HCT116 (cell line): ENCODE measurements around the gene AKT3. TPM values are rescaled to one million over a fixed set of nuclear protein-coding genes. Genes with fewer than 3 reads are reported as not detected.

Experiments
- ATAC-seq: fragments of 200-7000 bp; cut with Tn5 transposase; 2 replicates; pipeline ENCODE4 v1.9.1; 2020; ENCODE audit warnings: mild to moderate bottlenecking, moderate library complexity
- BruUV-seq: library from RNA; stranded (reverse); fragments of 400-500 nt; replicated peaks from 2 replicates; lab custom pipeline; 2021; lab: Mats Ljungman, UMichigan
- CTCF ChIA-PET: fragments of 300-600 bp; sonication (Branson Sonifier 250); formaldehyde crosslinking; loops from one replicate; lab custom pipeline; 2021; ENCODE audit warnings: antibody characterized with exemption; lab: Charles Lee
- POLR2A ChIA-PET: fragments of 300-600, 350-600 bp; sonication (Branson Sonifier 250); formaldehyde crosslinking; loops from one replicate; lab custom pipeline; 2021; ENCODE audit warnings: antibody characterized with exemption; lab: Charles Lee
- RAD21 ChIA-PET, 2 experiments: fragments of 300-600 bp; sonication (Branson Sonifier 250); formaldehyde crosslinking; loops; one replicate each; lab custom pipeline; 2023; ENCODE audit warnings: low total read pairs in 2 of 2; ENCODE audit not compliant: uncharacterized antibody in 2 of 2, unreplicated experiment in 2 of 2, low non-redundant PET in 1 of 2; lab: Charles Lee
- DNase-seq: peaks from one replicate; pipeline ENCODE4 v3.0.0-alpha.2; 2010; ENCODE audit warnings: low read depth, low spot score
- H2AFZ ChIP-seq: fragments of 200-600 bp; shearing (Covaris generic), sonication (generic); 2 replicates; pipeline ENCODE4 v1.6.1; 2017; ENCODE audit warnings: low read depth, mixed run types, mixed read lengths, antibody characterized with exemption, low read length; ENCODE audit not compliant: poor library complexity, severe bottlenecking
- H3K27ac ChIP-seq: 2 replicates; pipeline ENCODE4 v1.5.1; 2012; ENCODE audit warnings: low read depth, low read length
- H3K27me3 ChIP-seq: fragments of 200-600 bp; sonication (generic); 2 replicates; pipeline ENCODE4 v1.6.1; 2016; ENCODE audit warnings: mixed run types, low read length, mixed read lengths; ENCODE audit not compliant: insufficient read depth
- H3K36me3 ChIP-seq, 2 experiments: fragments of 200-500 bp in 1 of 2; fragments of 200-600 bp in 1 of 2; sonication (Bioruptor generic) in 1 of 2; sonication (generic) in 1 of 2; 2 replicates each; pipeline versions ENCODE4 v1.5.1 to v1.6.1; 2014 to 2016; ENCODE audit warnings: low read length in 2 of 2, inconsistent platforms in 1 of 2, mixed read lengths in 1 of 2, mixed run types in 1 of 2; ENCODE audit not compliant: insufficient read depth in 2 of 2, control insufficient read depth in 1 of 2
- H3K4me1 ChIP-seq, 2 experiments: fragments of 200-600 bp in 1 of 2; sonication (generic) in 1 of 2; 2 replicates each; pipeline versions ENCODE4 v1.5.1 to v1.6.1; 2012 to 2017; ENCODE audit warnings: low read length in 2 of 2, inconsistent platforms in 1 of 2, mild to moderate bottlenecking in 1 of 2, mixed read lengths in 1 of 2, mixed run types in 1 of 2, moderate library complexity in 1 of 2; ENCODE audit not compliant: insufficient read depth in 2 of 2, control insufficient read depth in 1 of 2
- H3K4me2 ChIP-seq: fragments of 200-600 bp; sonication (generic); 2 replicates; pipeline ENCODE4 v1.6.1; 2017; ENCODE audit warnings: mixed run types, low read length, mixed read lengths
- H3K4me3 ChIP-seq, 2 experiments: fragments of 200-600 bp in 1 of 2; sonication (generic) in 1 of 2; replicated peaks in 1 of 2; 2 replicates each; pipeline ENCODE4 v1.5.1; 2011 to 2016; ENCODE audit warnings: low read length in 2 of 2, control low read depth in 1 of 2, low read depth in 1 of 2, mild to moderate bottlenecking in 1 of 2, mixed read lengths in 1 of 2, mixed run types in 1 of 2
- H3K79me2 ChIP-seq: fragments of 200-600 bp; sonication (generic); 2 replicates; pipeline ENCODE4 v1.6.1; 2017; ENCODE audit warnings: mild to moderate bottlenecking, mixed run types, low read length, moderate library complexity, mixed read lengths; ENCODE audit not compliant: insufficient read depth
- H3K9ac ChIP-seq: fragments of 200-600 bp; sonication (generic); 2 replicates; pipeline ENCODE4 v1.6.1; 2016; ENCODE audit warnings: low read length, mixed read lengths
- H3K9me2 ChIP-seq: fragments of 200-600 bp; sonication (generic), shearing (Covaris generic); 2 replicates; pipeline ENCODE4 v1.6.1; 2017; ENCODE audit warnings: mixed run types, mild to moderate bottlenecking, moderate library complexity; ENCODE audit not compliant: insufficient read depth
- H3K9me3 ChIP-seq, 2 experiments: fragments of 200-500 bp in 1 of 2; fragments of 200-600 bp in 1 of 2; sonication (Bioruptor generic) in 1 of 2; sonication (generic) in 1 of 2; 2 replicates each; pipeline ENCODE4 v1.6.1; 2014 to 2017; ENCODE audit warnings: low read length in 2 of 2, mixed read lengths in 2 of 2, inconsistent platforms in 1 of 2, low read depth in 1 of 2, mild to moderate bottlenecking in 1 of 2, mixed run types in 1 of 2, moderate library complexity in 1 of 2; ENCODE audit not compliant: control insufficient read depth in 1 of 2, insufficient read depth in 1 of 2
- H4K20me1 ChIP-seq: fragments of 200-600 bp; sonication (generic), shearing (Covaris generic); 2 replicates; pipeline ENCODE4 v1.6.1; 2017; ENCODE audit warnings: mixed run types, mild to moderate bottlenecking, moderate library complexity; ENCODE audit not compliant: insufficient read depth
- CBX3 ChIP-seq: IDR thresholded peaks from 2 replicates; pipeline ENCODE4 v1.6.1; 2012; ENCODE audit warnings: low read depth
- CEBPB ChIP-seq: IDR thresholded peaks from 2 replicates; pipeline ENCODE4 v1.6.1; 2012; ENCODE audit warnings: low read depth
- ELF1 ChIP-seq: IDR thresholded peaks from 2 replicates; pipeline ENCODE4 v1.6.1; 2012; ENCODE audit warnings: low read depth, borderline replicate concordance
- EZH2phosphoT487 ChIP-seq: fragments of 200-600 bp; IDR thresholded peaks from 2 replicates; pipeline ENCODE4 v1.6.1; 2018; ENCODE audit warnings: antibody characterized with exemption, borderline replicate concordance
- JUND ChIP-seq: IDR thresholded peaks from 2 replicates; pipeline ENCODE4 v1.6.1; 2012
- POLR2A ChIP-seq: IDR thresholded peaks from 2 replicates; pipeline ENCODE4 v1.7.0; 2011; ENCODE audit warnings: borderline replicate concordance; ENCODE audit not compliant: insufficient read depth, insufficient read length; ENCODE audit errors: extremely low read depth
- RAD21 ChIP-seq: IDR thresholded peaks from 2 replicates; pipeline ENCODE4 v1.6.1; 2012; ENCODE audit warnings: low read depth, mild to moderate bottlenecking
- SRF ChIP-seq: IDR thresholded peaks from 2 replicates; pipeline ENCODE4 v1.6.1; 2012; ENCODE audit warnings: low read depth
- TCF7L2 ChIP-seq: IDR thresholded peaks from 2 replicates; pipeline ENCODE4 v1.7.0; 2011; ENCODE audit warnings: borderline replicate concordance, inconsistent platforms; ENCODE audit not compliant: insufficient read depth, insufficient read length; ENCODE audit errors: extremely low read depth
- YY1 ChIP-seq: IDR thresholded peaks from 2 replicates; pipeline ENCODE4 v1.6.1; 2011; ENCODE audit warnings: low read length, low read depth, moderate library complexity, mild to moderate bottlenecking; ENCODE audit not compliant: insufficient replicate concordance; ENCODE audit errors: extremely low read depth
- ZFX ChIP-seq: fragments of 450-650 bp; IDR thresholded peaks from 2 replicates; pipeline ENCODE4 v1.6.1; 2017
- ZNF274 ChIP-seq: fragments of 200-500 bp; sonication (Bioruptor generic); IDR thresholded peaks from 2 replicates; pipeline ENCODE4 v1.6.1; 2014; ENCODE audit warnings: mild to moderate bottlenecking, low read depth, low read length, inconsistent platforms
- intact Hi-C: fragments of 100-400 bp; cut with micrococcal nuclease; formaldehyde crosslinking; loops from 2 replicates; pipeline ENCODE4 v1.10.0; 2022
- total RNA-seq: library from RNA; stranded (reverse); gene quantifications from one replicate; pipeline ENCODE4 v1.2.1, GENCODE V29; 2021; ENCODE audit not compliant: unreplicated experiment
- TF ChIP-seq, protein P1 (sequence below): IDR thresholded peaks from 2 replicates; pipeline ENCODE4 v1.6.1; 2012
- TF ChIP-seq, protein P2 (sequence below): IDR thresholded peaks from 2 replicates; pipeline ENCODE4 v1.6.1; 2012; ENCODE audit warnings: low read depth
- TF ChIP-seq, protein P3 (sequence below): IDR thresholded peaks from 2 replicates; pipeline ENCODE4 v1.6.1; 2012

Gene AKT3
- total RNA-seq, 1 experiment from 2014 or later: 0.49 TPM

DNA sequence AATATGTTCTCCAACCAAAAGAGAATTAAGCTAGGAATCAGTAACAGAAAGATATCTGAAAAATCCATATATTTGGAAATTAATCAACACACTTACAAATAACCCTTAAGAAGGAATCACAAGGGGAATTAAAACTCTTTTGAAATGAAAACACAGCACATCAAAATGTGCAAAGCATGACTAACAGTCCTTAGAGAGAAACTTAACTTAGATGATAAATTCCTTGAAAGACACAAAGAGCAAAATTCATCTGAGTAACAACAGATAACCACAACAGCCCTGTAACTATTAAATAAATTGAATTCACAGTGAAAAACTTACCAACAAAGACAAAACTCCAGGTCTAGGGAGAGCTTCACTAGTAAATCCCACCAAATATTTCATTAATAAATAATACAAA lies 310.4 kb downstream of the AKT3 start:
- no peaks in the 10 kb centered on the region for H3K27me3 ChIP-seq
- ChIA-PET POLR2A (no interaction called here), RAD21 (no interaction called here), CTCF (no interaction called here)
- H4K20me1 ChIP-seq: no peaks in the 10 kb centered on the region
- no peaks in the 10 kb centered on the region for H3K36me3 ChIP-seq
- no peak overlapping the region for H3K4me3 ChIP-seq
- TF ChIP-seq RAD21 (no peak), EZH2phosphoT487 (no peak), JUND (no peak), POLR2A (no peak), CBX3 (no peak), CEBPB (no peak), SRF (no peak), TCF7L2 (no peak), ELF1 (no peak), ZNF274 (no peak), ZFX (no peak), YY1 (no peak)
- TF ChIP-seq, protein P1, sequence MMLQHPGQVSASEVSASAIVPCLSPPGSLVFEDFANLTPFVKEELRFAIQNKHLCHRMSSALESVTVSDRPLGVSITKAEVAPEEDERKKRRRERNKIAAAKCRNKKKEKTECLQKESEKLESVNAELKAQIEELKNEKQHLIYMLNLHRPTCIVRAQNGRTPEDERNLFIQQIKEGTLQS: no peak
- TF ChIP-seq, protein P2, sequence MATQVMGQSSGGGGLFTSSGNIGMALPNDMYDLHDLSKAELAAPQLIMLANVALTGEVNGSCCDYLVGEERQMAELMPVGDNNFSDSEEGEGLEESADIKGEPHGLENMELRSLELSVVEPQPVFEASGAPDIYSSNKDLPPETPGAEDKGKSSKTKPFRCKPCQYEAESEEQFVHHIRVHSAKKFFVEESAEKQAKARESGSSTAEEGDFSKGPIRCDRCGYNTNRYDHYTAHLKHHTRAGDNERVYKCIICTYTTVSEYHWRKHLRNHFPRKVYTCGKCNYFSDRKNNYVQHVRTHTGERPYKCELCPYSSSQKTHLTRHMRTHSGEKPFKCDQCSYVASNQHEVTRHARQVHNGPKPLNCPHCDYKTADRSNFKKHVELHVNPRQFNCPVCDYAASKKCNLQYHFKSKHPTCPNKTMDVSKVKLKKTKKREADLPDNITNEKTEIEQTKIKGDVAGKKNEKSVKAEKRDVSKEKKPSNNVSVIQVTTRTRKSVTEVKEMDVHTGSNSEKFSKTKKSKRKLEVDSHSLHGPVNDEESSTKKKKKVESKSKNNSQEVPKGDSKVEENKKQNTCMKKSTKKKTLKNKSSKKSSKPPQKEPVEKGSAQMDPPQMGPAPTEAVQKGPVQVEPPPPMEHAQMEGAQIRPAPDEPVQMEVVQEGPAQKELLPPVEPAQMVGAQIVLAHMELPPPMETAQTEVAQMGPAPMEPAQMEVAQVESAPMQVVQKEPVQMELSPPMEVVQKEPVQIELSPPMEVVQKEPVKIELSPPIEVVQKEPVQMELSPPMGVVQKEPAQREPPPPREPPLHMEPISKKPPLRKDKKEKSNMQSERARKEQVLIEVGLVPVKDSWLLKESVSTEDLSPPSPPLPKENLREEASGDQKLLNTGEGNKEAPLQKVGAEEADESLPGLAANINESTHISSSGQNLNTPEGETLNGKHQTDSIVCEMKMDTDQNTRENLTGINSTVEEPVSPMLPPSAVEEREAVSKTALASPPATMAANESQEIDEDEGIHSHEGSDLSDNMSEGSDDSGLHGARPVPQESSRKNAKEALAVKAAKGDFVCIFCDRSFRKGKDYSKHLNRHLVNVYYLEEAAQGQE: no peak
- TF ChIP-seq, protein P3, sequence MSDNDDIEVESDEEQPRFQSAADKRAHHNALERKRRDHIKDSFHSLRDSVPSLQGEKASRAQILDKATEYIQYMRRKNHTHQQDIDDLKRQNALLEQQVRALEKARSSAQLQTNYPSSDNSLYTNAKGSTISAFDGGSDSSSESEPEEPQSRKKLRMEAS: no peak
- no peak for ATAC-seq
- H2AFZ ChIP-seq: no peak overlapping the region
- no TSS peak for BruUV-seq
- peaks cover 4 to 12% of the 10 kb centered on the region in 2 experiments; a peak in 2 of 4 replicates for H3K4me1 ChIP-seq
- no peaks in the 10 kb centered on the region for H3K9me3 ChIP-seq
- intact Hi-C loops: no loop called here
- H3K79me2 ChIP-seq: no peaks in the 10 kb centered on the region
- no peak overlapping the region for H3K27ac ChIP-seq
- H3K9ac ChIP-seq: no peak overlapping the region
- no peak for DNase-seq
- H3K4me2 ChIP-seq: no peak overlapping the region
- H3K9me2 ChIP-seq: no peaks in the 10 kb centered on the region; the same call in 1 of the 2 replicates
